ENCODE data around the gene SNX33.

- TF ChIP-seq POLR2A (IDR thresholded peaks at IDR 0.05): no peak
- TF ChIP-seq CTCF (IDR thresholded peaks at IDR 0.05): no peak
These were observed 758 bp upstream of the SNX33 start for GRCh38 chr15:75646944-75647364.

All from heart left ventricle (tissue), 13 donors.